Stimulated activated CD4-positive, alpha-beta T cell treated with anti-CD3 and anti-CD28 coated beads, TNF-alpha, amount 100 ng/mL, for 4 hours (primary cell): Measurements from ENCODE around the gene GP9.

Experiments
- DNase-seq, 3 experiments: peaks; one replicate each; pipeline ENCODE4 v3.0.0-alpha.2; 2020; ENCODE audit warnings: low read depth in 3 of 3

GP9 gene

DNA sequence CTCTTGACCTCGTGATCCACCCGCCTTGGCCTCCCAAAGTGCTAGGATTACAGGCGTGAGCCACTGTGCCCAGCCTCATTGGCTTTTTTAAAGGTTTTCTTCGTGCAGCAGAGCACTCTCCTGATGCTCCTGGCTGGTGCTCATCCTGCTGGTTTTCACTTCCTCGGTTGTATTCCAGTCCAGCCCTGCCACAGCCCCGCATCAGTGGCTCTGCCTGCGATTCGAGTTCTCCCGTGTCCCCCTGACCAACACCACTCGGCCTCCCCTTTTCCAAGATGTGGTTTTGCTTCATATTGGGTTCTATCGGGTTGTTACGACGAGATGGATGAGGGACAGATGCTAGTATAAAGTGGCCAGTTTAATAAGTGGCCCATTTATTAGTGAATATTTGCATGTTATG lies 31.7 kb upstream of the GP9 start:
- no peak for DNase-seq

DNA sequence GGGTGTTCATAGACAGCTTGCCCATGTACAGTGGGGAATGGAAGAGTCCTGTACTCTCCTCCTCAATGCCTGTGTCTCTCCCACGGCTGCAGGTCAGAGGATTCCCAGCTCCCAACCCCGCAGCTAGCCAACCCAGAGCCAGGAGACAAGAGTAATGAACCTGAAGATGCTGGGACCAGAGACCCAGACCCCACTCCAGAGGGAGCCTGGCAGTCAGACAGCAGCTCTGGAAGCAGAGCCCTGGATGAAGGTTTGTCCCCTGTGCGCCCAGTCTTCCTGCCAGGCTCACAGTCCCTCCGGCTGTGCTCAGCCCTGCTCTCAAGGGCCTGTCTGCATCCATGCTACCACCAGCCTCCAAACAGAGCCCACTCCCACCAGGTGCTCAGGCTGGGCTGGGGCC lies 30.0 kb upstream of the GP9 start:
- no peak for DNase-seq

DNA sequence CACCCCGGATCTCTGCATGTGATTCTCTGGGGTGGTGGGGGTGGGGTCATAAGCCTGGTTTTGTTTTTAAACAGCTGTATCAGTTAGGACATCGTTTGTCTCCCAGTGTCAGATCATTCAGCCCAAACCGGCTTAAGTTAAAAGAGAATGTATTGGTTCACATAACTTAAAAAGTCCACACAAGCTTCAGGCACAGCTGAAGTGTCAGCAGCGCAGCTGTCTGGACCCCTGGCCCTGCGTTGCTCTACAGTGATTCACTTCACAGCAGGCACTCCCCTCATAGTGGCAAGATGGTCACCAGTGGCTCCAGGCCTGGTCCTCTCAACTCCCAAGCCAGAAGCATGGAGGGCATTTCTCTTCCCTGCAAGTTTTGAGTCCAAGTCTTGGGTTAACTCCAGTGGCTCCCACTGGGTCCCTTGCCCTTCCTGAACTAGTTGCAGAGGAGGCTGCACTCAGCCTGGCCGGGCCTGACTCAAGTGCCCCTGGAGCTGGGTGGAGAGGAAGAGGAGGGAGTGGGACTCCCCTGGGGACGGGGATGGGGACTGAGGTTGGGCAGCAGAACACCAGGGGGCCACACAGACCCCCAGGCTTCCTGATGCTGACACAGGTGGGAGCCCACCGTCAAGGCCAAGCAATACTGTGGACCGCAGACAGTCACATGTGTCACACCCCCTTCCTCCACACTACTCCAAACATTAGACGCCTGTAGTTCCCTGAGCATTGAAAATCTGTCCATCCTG lies 28.9 kb upstream of the GP9 start:
- no peak for DNase-seq

DNA sequence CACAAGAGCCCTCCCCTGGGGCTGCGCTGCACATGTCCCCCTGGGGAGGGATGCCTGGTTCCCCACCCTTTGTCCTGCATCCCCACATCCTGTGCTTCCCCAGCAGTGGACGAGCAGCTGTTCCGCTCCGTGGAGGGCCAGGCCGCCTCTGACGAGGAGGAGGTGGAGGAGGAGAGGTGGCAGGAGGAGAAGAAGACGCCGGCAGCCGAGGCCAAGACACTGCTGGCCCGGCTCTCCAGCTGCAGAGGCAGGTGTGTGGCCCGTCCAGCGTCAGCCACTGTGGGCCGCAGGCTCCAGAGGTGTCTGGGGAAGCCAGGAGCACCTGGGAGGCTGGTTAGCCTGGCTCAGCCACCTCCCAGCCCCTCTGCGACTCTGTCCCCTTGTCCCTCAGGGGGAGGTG lies 27.9 kb upstream of the GP9 start:
- DNase-seq, result no peak

DNA sequence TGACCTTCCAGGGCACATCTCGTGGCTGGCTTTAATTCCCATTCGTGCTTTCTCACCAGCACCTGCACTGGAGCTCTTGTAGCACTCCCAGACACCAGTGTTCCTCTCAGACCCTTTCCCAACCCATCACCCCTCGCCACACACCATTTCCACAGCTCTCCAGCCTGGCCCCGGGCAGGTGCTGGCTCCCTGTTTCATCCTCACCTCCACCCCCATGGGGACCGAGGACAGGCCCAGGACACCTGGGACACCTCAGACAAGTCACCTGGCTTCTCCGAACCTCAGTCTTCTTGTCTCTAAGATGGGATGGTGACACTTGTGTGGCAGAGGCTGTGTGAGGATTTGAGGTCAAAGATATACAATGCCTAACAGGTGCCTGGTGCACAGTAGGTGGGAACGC lies 27.4 kb upstream of the GP9 start:
- no peak for DNase-seq

DNA sequence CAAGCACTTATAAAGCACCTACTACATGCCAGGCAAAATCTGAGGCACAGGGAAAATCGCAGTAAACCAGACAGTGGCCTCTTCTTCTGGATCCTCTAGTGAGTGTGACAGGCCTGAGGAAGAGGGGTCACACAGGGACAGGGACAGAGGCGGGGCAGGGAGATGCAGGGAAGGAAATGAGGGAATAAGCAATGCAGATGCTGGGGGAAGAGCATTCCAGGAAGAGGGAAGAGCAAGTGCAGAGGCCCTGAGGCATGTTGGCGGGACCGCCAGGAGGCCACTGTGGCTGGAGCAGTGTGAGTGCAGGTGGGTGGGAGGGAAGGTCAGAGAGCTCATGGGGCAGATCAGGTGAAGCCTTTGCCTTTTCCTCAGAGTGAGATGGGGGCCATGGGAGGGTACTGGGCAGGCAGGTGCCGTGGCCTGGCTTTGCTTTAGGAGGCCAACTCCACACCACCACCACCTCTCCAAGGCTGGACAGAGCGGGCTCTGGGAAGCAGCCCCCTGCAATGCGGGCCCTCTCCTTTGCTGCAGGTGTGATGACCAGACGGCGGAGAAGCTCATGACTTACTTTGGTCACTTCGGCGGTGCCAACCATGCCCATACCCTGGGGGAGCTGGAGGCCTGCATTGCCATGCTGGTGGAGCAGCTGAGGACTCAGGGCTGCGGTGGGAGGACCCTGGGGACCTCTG lies 26.8 kb upstream of the GP9 start:
- no peak for DNase-seq

DNA sequence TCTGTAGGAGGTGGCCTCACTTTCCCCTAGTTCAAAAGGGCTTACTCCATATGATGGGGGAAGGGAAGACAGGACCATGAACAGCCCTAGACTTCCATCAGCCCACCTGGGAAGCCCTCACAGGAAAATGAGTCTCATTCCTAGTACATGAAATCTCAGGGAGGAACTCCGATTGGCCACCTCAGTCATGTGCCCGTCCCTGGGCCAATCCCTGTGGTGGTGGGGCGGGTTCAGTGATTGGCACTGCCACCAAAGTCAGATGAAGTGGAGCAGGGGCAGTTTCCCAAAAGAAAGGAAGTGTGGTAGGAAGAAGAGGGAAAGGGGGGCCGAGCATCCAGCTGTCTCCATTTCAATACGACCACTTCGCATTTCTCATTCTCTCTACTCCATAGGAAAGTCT lies 25.9 kb upstream of the GP9 start:
- DNase-seq, result no peak

DNA sequence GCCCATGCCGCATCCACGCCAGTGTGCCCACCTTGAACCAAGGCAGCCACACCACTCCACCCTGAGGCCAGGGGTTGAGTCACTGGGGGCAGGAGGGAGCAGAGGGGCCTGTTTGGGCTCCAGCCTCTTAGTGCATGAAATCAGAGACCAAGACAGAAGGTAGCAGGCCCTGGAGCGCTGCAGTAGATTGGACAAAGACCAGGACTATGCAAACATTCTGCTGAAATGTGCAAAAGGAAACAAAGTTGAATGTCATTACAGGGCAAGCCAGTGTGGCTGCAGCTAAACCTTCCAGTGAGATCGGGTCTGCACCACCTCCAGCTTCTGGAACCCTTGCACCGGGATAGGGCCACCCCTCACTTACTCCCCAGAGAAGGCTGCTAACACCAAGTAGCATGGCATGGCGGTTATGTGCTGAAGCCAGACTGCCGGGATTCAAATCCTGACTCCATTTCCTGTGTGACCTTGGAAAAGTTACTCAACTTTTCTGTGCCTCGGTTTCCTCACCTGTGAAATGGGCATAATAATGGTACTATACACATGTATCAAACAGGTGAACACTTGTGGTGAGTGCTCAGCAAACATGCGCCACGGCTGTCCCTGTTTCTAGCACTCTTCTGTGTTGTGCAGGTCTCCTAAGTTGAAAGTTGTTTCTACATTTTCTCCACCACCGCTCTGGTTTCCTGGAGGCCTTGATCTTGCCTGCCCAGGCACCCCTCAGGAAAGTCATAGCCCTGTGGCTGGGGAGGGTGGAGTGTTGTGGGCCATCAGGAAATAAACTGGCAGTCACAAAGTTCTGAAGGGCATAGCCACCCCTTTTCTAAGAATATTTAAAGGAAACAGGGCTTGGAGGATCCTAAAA lies 25.0 kb upstream of the GP9 start:
- no peak for DNase-seq

DNA sequence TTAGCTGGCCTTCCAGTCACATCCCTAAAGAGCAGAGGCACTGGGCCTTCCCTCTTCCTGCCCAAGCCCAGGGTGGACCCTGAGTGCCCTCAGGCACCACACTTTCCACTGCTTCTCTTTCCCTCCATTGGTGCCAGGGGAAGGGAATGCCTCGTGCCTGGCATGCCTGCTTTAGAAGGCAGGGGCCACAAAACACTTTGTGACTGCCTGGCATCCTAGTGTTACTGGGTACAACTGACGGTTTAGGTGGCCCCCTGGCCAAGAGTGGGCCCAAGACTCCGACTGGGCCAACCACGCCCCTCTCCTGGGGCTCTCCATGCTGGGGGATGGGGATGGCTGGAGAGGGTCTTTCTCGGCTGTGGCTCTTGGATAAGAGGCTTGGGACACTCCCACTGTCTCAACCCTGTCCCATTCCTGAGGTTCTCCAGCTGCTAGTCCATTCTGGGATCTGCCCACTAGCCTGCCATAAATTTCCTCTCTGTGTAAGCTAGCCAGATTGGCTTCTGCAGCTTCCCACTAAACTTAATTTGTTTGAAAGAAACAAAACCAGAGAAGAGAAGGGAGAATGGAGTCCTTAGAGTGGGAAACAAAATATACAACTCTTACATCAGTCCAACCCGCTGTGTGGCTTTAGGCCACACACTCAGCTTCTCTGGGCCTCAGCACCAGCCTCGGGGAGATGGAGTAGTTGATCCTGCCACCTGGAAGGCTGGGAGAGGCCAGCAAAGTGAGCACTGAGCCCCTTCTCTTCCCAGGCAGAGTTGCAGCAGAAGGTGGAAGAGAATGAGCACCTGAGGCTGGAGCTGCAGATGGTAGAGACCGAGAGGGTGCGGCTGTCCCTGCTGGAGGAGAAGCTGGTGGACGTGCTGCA lies 24.1 kb upstream of the GP9 start:
- no peak for DNase-seq

DNA sequence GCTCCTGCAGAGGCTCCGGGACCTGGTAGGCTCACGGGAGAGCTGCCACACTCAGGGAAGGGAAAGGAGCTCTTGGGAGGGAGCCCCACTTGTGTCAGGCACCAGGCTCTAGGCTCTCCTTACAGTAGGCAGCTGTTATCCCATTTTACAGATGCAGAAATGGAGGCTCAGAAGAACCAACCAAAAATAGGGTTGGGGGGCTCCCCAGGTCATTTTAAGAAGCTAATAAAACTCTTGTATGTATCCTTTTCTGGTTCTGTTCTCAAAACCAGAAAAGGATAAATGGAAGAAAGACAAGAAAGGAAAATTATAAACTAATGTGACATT lies 23.5 kb upstream of the GP9 start:
- no peak for DNase-seq

DNA sequence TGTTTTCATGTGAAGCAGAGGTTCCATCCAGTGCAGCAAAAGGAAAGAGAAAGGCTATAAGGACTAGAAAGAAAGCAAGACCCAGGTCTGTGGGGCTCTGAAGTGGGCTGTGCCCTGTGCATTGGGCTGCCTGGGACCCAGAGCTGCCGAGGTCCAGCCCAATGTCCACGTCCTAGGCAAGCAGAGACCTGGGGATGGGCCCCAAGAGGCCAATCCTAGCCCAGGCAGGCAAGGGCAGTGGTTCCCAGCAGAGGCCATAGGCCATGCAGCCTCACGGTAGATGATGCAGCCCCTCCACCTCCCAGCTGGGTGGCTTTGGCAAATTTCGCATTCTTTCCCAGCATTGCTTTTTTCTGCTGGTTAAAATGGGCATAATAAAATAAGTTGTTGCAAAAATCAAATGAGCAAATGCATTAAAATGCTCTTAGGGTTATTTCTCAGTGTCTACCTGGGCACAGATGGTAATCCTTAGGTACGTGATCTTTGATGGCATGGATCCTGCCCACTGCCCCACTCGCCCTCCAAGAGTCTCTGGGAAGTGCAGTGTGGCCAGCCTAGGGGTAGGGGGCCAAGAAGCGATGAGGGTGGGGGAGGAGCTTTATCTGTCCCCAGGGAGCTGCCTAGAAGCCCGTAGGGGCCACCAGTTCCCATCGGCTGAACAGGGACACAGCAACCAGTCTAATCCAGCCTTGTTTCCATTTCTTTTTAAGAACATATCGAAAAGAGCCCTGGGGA lies 22.3 kb upstream of the GP9 start:
- DNase-seq, result no peak

DNA sequence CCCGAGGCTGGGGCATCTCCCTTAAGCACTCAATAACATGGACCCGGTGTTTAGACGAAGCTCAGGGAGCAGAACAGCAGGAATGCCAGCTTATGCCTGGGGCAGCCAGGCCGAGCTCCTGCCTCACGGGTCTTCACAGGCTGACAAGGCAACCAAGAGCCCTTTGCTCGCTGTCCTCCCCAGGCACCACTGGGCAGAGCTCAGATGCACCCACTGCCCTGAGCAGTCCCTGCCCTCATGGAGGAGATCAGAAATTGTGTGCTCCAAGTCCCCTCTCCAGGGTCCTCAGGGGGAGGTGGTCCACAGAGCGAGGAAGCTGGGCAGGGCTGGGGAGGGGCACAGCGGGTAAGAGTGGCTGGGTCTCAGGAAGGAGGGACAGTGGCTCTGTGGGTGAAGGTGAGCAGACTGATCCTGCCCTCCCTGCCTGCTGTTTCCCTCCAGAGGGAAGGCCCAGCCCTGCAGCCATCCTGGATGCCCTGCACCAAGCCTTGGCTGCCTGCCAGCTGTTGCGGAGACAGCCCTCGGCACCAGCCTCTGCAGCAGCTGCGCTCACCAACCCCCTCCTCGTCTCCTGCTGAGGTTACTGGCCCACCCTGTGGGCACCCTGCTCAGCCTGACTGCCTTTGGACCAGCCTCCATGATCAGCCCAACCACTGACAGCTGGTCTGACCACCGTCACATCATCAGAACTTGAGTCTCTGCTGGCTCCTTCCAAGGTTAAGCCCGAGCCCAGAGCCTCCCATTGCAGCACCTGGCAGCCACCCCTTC lies 21.1 kb upstream of the GP9 start:
- DNase-seq, result no peak

DNA sequence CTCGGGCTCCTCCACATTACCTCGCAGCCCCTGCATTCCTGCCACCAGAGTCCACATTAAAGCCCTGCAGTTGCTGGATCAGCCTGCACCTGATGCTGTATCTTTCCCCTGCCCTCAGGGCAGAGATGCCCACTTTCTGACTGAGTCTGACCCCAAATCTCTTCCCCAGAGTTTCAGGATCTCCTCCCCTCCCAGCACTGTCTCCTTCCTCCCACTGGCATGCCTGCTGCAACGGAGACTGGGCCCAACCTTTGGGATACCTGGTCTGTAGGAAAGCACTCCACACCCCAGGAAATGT lies 20.6 kb upstream of the GP9 start:
- no peak for DNase-seq

DNA sequence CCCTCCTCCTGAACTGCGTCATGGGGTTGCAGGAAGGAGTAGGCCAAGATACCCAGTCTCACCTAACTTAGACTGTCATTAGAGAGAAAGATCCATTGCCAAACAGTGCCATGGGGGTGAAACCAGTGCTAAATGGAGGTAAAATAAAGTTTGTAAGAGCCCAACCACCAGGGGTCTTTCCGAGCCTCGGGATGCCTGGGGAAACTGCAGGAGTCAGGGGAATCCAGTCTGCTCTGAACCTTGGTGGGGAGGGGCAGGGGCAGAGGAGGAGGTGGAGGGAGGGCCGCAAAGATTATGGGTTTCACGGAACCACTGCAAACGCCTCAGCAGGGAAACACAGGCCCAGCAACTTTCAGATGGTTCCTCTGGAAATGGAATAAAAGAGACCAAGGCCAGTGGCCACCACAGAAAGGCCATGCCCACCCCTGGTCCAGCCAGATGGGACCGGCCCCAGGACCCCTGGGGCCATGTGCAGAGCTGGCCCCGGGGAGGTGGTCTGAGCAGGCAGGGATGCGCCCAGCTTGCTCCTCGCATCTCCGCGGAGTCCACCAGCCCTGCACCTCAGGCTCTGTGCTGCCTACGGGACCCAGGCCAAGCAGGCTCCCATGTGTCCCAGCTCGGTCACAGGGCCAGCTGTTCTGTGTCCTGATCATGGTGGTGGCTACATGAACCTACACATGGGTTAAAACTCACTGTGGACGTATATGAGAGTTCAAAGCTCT lies 19.8 kb upstream of the GP9 start:
- DNase-seq, result no peak

DNA sequence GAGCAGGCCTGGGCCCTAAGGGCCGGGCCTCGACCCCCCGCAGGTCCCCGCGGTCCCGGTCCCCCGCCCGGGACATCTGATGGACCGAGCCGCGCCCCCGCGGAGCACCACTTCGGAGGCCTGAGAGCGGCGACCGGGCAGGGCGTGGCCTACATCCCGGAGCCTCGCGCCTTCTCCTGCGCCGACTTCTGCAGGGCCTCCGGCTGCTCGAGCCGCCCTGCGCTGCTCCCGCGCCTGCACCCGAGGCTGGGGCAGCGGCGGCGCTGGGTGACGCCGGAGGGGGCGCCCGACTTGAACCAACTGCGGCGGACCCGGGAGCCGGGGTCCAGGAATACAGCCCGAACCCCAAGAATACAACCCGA lies 14.9 kb upstream of the GP9 start:
- DNase-seq, result no peak

DNA sequence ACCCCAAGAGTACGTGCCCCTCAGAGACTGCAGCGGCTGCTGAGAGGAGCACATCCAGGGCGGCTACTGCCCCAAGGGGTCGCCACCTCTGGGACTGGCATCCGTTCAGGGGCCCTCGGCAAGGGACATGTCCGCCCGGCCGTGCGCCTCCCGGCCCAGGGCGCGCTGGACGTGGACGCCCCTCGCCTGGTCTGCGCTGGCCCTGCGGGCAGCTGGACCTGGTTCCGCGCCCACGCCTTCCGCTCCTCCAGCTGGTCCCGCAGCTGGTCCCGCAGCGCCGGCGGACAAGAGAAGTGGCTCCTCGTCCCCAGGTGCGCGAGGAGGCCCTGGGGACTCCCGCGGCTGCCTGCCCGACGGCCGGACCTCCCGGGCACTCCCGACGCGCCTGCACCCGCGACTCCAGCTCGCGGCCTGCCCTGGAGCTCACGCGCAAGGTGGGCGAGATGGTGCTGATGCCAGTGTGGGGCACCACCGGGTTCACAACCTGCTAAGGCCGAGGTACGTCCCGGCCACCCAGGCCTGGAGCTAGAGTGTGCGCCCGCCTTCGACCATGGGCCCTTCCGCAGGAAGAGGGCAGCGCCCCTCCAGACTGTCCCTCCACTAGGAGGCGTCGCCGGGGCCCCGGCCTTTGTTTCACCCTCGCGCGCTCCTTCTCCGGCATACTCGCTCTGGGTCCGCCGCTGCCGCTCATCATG lies 14.4 kb upstream of the GP9 start:
- no peak for DNase-seq

DNA sequence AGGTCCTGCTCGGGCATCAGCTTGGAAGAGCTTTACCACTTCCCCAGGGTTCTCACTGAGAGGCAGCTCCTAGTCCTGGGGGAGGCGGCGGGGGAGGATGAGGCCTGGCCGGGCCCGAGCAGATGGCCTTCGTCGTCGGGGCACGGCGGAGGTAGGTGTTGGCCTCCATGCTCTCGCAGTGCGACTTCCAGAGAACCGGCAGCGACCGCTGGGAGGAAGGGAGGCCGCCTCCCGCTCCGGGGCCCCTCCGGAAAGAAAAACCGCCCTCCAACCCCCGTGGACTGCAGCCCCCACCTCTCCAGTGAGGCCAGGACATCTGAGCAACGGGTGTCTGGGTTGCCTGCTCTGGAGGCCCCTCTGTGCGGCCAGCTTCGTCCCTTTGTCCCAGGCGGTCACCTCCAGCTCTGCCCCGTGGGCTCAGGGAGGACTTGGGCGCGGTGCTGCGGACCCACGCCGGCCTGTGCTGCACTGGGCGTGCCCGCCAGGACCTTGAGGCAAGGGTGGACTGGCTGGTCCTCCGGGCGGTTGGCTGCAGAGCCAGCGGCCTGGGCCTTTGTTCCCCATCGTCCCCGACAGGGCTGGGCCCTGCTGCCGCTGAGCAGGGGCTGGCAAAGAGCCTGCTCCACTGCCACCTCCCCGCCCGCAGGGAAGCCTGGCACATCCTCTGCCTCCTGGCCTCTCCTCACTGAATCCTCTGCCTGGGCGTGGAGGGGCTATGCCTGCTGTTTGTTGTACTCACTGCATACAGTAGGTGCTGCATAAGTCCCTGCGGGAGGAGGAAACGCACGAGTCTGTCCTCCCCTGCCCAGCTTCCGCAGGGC lies 13.6 kb upstream of the GP9 start:
- no peak for DNase-seq

DNA sequence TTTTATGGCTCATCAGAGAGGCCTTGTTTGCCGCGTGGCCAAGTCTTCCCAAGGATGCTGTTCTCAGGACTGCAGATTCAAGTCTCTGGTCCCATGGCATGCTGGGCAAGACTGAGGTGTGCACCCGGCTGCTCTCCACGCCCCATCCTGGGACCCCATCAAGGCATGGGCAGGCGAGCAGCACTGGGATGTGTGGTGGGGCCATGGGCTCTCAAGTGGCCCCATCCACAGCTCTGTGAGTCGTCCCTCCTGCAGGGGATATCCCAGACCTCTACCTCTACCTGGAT lies 13.1 kb upstream of the GP9 start:
- no peak for DNase-seq
